Endothelial cell of hepatic sinusoid (primary cell): Measurements from ENCODE around the gene MEX3B.

Experiments
- in situ Hi-C: cut with HindIII; loops from 2 replicates; pipeline ENCODE4 v1.10.0; 2017; ENCODE audit warnings: low sequenced_read_pairs

Gene MEX3B

DNA sequence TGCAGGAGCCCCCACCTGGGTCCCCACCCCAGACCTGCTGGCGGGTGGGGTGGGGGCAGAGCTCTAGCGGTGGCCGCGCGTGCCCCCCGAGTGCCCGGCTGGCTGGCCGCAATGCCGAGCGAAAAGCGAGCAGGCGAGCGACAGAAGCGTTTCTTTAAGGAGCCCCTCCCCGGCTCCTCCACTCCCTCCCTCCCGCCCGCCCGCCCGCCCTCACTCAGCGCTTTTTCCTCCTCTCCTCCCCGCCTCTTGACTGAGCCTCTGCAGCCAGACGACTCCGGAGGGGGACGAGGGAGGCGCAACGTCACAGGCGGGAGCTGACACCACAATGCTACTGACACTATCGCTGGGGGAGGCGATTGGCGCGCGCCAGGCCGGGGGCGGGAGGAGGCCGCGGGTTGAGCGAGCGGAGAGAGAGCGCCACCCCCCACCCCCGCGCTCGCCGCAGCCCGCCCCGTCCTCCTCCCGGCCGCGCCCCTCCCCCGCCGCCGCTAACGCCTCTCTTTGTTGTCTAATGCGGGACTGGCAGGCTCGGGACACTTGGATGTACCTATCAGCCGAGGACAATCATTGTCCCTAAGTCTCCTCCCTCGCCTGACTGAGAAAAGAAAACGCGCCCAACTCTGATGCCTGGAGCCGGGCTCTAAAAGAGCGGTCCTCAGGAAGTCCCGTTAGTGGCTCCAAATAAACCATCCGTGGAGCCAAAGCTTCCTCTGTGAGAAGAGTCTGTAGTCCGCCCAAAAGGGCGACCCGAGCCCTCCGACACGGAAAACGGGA lies at the start of gene MEX3B:
Gene MEX3B (minus strand): TSS at position 127 of the 774 bp plus-strand sequence. CDS start 313 bp downstream, outside the sequence.
- in situ Hi-C loops = loop anchor here (5.0 to 25.0 kb wide), 2 partner anchors 91 to 491 kb away; partner anchors contain the start of gene RPS17

DNA sequence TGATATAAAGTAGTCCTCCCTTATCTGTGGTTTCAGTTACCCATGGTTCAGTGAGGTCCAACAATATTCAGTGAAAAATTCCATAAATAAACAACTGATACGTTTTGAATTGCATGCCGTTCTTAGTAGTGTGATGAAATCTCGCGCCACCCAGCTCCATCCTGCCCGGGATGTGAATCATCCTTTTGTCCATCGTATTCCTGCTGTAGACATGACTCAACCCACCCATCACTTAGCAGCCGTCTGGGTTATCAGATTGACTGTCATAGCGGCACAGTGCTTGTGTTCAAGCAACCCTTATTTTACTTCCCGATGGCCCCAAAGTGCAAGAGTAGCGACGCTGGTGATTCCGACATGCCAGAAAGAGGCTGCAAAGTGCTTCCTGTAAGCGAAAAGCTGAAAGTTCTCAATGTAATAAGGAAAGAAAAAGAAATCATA lies 48.0 kb upstream of the MEX3B start:
- in situ Hi-C loops = no loop called here

DNA sequence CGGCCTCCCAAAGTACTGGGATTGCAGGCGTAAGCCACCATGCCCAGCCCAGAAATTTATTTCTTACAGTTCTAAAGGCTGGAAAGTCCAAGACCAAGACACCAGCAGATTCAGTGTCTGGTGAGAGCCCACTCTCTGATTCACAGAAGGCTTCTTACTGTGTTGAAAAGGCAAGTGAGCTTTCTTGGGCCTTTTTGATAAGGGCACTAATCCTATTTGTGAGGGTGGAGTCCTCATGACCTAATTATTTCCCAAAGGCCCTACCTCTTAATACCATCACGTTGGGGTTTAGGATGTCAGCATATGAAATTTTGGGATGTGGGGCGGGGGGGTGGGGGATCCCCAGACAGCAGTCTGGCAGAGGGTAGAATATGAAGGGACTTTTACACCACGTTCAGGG lies 47.5 kb upstream of the MEX3B start:
- in situ Hi-C loops = no loop called here

DNA sequence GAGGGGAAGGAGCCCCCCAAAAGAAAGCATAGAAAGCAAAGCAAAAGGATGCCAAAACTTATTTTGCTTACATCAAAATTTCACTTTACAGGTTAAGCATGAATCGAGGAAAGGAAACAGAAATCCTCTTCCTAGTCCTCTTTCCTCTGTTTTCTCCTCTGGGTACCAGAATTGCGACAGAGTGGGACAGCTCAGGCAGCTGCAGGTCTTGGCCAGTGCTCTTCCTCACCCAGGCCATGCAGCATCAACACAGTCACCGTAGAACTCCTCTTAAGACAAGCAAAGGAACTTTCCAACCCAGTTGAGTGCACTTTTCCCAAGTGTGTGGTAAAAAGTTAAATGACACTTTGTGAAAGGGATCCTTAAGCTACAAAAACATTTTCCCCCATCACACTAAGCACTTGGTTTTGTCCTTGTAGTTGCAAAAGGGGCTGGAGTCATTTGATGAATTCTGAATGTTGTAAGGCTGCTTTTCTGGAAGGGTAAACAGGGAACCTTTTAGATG lies 45.9 kb upstream of the MEX3B start:
- in situ Hi-C loops = no loop called here

DNA sequence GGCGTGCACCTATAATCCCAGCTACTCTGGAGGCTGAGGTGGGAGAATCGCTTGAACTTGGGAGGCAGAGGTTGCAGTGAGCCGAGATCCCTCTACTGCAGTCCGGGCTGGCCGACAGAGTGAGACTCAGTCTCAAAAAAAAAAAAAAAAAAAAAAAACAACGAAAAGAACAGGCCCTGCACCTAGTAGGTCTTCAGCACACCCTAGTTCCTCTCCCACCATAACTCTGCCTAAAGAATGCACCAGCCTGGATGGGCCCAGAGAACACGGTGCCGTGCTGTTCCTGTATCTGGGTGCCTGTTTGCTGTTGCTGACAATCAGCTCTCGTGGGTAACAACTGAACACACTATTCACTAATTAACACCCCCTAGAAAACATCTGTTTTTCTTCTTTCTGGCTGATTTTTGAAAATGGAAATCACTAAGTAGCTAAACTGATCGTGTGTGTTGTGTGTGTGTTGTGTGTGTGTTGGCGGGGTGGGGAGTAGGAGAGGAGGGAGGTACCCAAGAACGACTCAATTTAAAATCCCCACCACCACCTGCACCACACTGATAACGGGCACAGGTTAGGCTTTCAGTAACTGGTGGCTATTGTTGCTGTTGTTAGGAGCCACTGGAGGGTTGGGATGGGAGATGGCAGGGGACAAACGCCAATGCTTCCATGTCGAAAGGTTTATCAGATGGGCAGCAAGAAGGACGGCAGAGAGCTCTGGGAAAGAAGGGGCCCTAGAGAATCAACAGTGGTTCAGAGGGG lies 40.6 kb upstream of the MEX3B start:
- in situ Hi-C loops = no loop called here

DNA sequence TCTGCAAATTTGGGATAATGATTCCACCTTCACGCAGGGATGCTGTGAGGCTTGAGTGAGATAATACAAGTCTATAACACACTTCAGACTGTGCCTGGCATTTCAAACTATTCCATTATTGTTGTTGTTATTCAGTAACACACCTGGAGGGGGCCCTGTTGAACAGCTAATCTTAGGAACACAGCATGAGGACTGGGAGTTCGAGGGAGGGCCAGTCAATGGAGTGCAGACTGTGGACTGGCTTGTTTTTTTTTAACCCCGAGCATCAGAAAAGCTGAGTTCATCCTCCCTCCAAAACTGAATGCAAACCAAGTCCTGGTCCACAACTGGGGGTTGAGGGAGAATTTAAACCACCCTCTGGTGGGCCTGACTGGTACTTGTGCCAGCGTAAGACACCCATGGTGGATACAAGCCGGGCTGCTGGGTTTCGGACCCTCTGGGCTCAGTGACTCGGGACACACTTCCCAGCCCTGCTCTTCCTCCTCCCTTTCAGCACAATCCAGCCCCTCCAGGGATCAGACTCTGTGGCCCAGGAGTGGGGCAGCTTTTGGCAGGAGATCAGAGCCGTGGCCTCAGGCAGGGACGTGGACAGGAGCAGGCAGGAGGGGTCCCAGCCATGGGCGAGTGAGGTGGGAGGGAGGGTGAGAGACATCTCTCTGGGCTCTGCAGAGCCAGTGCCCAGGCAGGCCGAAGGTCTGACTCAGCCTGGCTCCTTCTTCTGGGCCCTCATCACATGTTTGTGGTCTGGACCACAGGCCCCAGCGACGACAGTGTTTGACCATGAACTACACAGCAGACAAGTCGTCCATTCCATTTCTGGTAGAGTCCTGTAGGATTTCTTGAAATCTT lies 36.3 kb upstream of the MEX3B start:
- in situ Hi-C loops = no loop called here

DNA sequence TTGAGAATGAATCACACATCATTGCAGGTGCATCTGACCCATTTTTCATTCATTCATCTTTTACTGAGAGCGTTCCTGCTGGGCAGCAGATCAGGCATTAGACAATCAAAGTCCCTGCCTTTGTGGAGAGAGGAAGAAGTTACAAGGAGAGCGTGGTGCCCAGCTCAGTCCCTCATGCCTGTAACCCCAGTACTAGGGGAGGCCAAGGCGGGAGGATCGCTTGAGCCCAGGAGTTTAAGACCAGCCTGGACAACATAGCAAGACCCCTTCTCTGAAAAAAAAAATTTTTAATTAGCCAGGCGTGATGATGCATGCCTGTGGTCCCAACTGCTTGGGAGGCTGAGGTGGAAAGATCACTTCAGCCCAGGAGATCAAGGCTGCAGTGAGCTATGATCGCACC lies 35.0 kb upstream of the MEX3B start:
- in situ Hi-C loops = no loop called here

DNA sequence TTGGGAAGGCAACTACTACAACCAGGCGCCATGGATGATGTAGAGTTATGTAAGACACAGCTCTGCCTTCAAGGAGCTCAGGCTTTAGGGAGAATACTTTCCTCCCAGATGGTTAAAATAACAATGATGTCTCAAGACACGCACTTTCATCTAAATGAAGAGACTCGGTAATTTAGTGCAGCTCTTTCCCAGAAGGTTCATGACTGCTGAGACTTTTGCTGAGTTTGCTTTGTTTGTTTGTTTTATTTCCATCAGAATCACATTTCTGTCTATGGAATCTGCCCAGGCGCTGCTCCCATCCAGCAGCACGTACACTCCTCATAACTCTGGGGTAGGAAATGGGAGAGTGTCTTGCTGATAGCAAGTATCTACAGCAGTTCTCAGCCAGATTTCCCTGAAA lies 33.9 kb upstream of the MEX3B start:
- in situ Hi-C loops = no loop called here

DNA sequence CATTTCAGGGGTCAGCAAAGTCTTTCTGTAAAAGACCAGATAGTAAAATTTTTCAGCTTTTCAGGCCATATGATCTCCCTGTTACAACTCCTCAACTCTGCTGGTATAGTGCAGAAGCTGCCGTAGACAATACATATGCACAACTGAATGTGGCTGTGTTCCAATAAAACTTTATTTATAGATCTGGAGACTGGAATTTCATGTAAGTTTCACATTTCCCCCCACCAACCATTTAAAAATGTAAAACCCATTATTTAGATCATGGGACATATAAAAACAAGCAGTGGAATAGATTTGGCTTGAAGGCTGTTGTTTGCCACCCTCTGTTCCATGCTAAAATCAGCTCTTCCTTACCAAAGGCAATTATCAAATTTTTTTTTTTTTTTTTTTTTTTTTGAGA lies 28.8 kb upstream of the MEX3B start:
- in situ Hi-C loops = no loop called here

DNA sequence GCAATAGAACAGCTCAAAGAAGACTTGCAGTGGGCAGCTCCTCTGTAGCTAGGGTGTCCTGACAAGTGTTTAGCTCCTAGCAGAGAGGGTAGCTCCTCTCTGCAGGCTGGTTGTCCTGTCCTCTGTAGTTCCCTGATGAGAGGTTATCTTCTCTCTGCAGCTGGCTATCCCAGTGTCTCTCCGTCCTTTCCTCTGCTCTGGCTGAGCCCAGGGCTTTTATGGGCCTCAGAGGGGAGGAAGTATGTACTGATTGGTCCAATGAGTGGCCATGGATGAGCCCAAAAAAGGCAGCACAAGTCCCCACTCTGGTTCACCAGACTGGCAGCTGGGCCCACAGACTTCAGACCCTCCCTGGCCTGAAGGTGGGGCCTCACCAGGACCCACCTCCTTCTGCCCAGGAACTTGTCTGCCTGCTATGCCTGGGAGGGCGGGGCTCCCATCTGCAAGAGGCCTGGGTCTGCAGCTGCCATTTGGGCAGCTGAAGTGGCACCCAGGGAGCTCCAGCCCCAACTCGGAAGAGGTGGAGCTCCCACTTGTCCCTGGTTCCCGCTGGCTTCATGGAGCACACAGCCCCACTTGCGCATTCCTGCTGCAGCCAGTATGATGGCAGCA lies 27.2 kb upstream of the MEX3B start:
- in situ Hi-C loops = no loop called here

DNA sequence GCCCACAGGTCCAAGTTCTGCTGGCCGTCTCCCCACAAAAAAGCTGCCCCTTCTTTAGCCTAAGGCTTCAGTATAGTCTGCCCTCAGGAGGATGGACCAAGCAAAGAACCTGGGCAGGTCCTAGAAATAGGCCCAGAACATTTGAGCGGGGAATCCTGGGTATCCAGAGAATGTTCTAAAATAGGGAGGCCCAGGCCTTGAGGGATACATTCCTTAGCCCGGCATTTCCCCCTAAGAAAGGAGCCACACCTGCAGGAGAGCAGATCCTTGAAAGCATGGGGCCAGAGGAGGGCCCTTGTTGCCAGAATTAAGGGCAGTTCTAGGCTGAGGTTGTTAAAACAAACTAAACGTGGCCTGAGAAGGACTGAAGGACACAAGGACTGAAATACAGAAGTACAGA lies 20.6 kb upstream of the MEX3B start:
- in situ Hi-C loops = no loop called here

DNA sequence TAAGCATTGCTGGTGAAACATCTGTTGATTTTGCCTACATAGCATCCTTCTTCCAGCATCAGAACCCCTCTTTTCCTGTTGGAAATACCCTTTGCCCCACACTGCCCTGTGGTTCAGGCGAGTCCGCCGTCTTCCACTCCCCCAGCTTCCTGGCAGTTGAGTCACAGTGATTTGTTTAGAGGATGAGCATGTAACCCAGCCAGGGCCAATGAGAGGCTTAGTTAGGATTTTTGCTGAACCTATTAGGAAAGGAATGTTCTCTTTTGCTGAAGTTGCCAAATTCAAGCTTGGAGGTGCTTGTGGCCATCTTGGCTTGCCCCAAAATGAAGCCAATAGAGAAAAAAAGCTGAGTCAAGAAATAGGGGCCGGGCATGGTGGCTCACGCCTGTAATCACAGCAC lies 19.0 kb upstream of the MEX3B start:
- in situ Hi-C loops = no loop called here

DNA sequence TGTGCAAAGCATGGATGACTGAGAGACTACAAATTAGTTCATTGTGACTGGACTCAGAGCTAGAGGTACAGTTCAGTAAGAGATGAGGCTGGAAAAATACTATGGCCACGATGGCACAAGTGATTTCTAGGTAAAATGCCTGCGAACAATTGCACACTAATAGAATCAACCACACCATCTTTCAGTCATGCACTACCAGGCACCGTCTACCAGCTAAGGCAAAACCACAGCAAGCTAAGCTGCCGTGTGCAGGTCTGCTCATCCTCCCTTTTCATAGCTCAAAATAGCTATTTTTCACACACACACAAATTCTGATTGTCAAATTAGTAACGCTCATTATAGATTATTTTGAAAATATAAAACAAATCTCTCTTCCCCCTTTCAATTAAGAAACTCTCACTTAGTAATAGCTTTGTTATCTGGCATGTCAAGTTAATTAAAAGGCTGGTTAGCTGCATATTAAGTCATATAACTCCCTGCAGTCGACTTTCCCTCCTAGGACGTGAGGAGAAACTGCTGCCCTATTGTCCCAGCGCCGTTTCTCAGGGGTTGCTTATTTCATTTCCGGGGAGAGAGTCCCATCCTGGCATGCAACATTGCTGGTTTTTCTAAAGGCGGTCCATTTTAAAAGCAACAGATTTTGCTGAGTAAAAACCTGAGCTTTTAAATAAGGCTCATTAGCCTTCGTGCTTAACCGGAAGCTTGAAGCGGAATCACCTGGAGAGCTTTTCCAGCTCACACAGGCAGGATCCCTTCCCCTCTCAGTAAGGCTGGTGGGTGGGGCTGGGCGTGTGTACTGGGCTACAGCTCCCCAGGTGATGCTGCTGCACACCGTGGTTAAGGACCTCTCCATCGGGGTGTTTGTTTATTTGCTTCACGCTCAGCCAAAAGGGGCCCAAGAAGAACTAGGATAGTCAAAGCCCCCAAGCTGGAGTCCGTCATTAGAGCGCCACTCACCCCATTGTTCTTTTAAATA lies 16.9 kb upstream of the MEX3B start:
- in situ Hi-C loops = no loop called here

DNA sequence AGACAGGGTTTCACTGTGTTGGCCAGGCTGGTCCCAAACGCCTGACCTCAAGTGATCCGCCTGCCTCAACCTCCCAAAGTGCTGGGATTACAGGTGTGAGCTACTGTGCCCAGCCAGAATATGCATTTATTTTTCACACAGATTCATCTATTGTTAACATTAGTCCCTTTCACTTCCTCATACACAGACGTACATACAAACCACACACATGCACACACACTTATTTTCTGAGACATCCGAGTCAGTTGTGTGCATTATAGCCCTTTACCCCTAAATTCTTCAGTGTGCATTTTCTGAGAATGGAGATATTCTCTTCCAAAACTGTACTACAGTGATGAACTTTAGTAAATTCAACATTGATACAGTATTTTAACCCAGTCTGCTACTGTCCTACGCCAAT lies 15.0 kb upstream of the MEX3B start:
- in situ Hi-C loops = no loop called here

DNA sequence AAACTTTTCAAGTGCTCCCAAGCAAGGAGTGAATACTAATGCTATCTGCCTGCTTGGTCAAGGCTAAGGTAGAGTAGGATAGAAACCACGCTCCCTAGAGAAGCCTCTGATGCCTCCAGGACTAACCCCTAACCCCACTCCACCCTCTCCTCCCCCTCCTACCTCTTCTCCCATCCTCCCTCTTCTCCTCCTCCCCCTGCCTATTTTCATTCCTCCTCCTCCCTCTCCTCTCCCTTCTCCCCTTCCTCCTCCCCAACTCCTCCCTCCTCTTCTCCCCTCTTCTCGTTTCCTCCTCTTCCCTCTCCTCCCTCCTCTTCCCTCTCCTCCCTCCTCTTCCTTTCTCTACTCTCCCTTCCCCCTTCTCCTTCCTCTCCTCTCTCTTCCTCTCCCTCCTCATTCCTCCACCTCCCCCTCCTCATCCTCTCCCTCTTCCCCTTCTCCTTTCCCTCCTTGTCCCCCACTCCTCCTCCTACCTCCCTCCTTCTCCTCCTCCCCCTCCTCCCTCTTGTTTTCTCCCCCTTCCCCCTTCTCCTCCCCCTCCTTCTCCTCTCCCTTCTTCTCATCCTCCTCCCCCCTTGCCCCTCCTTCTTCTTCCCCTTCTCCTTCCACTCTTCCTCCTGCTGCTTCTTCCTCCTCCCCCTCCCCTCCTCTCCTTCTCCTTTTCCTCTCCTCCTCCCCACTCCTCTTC lies 12.8 kb upstream of the MEX3B start:
- in situ Hi-C loops = no loop called here

DNA sequence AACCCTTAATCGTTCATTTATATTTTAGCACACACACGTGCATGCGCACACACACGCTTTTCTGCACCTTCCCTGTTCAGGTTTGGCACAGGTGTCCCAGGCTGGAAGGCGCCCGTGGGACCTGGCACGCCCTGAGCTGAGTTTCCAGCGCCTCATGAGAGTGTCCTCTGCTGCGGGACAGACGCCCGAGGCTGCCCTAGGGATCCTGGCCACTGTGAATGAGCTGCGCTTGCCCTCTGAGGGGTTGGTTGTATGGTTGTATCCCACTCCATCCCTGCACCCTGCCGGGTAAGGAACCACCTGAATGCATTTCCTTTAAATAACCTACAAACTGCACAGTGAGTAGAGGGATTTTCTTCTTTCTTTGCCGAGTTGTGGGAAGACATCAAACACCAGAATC lies 12.2 kb upstream of the MEX3B start:
- in situ Hi-C loops = no loop called here

DNA sequence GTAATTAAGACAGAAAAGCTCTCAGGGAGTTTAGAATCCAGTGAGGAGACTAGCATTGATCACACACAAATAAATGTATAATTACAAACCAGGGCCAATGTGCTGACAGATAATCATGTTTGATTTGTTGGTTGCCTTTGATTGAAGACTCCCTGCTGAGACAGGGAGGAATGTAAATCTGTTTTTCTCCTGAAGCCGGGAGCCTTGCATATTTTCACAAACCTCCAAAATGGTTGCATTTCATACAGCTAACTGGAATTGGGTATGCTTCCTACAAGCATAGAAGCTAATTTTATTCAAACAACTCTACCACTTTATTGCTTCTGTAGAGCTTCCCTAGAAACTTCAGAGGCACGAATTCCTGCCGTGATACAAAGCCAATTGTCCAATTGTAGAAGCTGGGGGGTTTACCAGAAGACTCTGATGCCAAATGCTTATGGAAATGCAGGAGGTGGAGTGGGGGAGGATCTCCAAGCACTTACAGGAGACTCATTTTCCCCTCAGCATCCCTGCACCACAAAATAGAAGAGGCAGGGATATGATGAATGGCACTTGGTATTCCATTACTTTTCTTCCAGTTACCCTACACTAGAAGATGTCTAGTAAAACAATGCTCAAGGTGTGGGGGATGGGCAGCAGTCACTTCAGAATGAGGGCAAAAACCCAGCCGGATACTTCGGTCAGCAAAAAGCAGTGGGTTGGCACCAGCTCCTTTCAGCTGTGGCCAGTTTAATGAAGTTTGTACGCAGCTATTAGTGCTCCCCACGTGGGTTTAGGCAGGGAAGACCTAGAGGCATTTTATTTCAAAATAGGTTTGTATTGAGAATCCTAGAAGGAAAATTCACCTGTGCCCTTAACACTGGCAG lies 11.4 kb upstream of the MEX3B start:
- in situ Hi-C loops = no loop called here

DNA sequence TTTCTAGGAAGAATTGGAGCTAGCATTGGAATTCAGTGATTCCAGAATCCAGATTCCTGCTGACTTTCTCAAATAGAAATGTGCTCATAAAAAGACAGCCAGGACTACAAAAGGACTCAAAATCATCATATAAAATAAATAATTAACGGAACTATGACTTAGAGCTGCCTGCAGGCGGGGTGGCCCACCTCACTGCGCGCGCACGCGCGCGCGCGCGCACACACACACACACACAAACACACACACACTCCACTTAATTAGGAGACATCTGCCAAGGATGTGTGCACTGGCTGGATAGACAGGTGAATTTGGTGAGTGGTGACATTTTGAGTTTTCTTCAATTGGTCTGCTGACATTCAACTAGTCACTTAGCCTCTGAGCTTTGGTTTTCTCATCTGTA lies 6.9 kb upstream of the MEX3B start:
- in situ Hi-C loops = no loop called here
